ENCODE results near the gene ECE2. TPM values are rescaled to one million over a fixed set of nuclear protein-coding genes. Genes with fewer than 3 reads are reported as not detected.

ECE2 gene
- total RNA-seq, 2 experiments from 2014 or later = not detected

DNA sequence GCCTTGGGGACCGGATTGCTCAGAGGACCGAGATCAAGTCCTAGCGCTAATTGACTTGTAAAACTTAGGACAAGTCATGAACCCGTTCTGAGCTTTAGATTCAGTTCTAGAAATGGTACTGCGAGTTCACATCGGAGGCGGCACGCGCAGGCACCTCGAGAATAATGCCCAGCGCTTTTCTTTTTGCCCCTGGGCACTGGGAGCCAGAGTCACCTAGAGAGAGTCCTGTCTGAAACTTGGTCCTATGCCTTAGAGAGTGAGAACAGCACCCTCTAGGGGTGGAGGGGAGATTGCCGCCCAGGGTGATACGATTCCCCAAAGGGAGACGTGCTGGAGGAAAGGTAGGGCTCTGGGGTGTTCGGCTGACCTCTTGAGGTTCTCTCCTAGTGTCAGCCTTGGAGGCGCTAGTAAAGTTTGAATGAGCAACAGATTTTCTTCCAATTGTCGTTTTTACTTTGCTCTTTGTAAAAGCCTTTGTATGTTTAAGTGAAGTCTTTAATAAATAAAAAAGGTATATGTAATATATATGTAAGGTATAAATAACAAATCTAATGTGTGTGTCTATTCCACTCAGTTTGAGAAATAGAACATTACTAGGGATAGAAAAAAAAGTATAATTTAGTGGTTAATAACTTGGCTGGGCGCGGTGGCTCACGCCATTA is 25.5 kb upstream of the ECE2 start:
- POLR2A ChIA-PET = interaction anchor here (0.8 kb wide), 1 partner anchor 66 kb away, joined by 3 read pairs; no protein-coding TSS in a partner anchor

DNA sequence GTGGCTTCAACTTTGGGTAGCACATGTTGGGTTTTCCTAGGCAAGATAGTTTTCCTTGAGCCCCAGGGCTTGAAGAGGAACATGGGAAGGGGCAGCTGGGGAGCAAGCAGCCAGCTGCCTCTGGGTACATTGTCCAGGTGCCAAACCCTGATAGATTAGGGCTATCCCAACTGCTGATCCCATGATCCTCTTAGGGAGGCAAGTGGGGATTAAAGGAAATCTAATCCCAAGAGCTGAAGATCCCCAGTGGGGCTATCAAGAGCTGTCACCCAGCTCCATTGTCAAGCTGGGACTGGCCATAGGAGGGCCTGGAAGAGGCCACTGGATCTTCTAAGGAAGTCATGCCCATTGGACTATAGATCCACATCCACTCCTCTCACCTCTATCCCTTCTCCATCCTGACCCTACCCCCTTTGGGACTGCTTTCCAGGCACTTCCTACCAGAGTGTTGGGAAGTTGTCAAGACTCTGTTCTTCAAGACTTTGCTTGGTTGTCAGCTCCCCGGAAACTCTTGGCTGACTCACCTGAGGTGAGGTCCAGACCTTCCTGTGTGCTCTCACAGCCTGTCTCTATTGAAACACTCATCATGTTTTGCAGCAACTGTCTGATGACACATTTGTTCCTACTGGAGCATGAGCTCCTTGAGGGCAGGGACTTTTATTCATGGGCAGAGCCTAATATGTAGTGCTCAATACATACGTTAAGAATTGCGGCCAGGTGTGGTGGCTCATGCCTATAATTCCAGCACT is 20.4 kb upstream of the ECE2 start:
- no peak overlapping the region for H3K4me3 ChIP-seq (ENCODE audit: low read depth, low read length, poor library complexity, severe bottlenecking)
- no peak for TF ChIP-seq EZH2phosphoT487 (IDR thresholded peaks at IDR 0.05; ENCODE audit: borderline replicate concordance, low read depth, low read length)
- TF ChIP-seq, protein P1, sequence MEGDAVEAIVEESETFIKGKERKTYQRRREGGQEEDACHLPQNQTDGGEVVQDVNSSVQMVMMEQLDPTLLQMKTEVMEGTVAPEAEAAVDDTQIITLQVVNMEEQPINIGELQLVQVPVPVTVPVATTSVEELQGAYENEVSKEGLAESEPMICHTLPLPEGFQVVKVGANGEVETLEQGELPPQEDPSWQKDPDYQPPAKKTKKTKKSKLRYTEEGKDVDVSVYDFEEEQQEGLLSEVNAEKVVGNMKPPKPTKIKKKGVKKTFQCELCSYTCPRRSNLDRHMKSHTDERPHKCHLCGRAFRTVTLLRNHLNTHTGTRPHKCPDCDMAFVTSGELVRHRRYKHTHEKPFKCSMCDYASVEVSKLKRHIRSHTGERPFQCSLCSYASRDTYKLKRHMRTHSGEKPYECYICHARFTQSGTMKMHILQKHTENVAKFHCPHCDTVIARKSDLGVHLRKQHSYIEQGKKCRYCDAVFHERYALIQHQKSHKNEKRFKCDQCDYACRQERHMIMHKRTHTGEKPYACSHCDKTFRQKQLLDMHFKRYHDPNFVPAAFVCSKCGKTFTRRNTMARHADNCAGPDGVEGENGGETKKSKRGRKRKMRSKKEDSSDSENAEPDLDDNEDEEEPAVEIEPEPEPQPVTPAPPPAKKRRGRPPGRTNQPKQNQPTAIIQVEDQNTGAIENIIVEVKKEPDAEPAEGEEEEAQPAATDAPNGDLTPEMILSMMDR (conservative IDR thresholded peaks at IDR 0.05; ENCODE audit: low read length) = no peak
- no peak for DNase-seq (ENCODE audit: low spot score)
- H2AFZ ChIP-seq (ENCODE audit: low read length) = no peak overlapping the region
- CTCF ChIA-PET (ENCODE audit: unreplicated experiment) = no interaction called here
- H3K9me3 ChIP-seq (ENCODE audit: low read length) = no peaks in the 10 kb centered on the region
- H3K79me2 ChIP-seq (ENCODE audit: insufficient read depth, low read depth, low read length) = no peaks in the 10 kb centered on the region; the same call in 1 of the 2 replicates
- no TSS peak for BruUV-seq (replicated peaks)
- no peak overlapping the region for H3K4me2 ChIP-seq (ENCODE audit: low read length)
- intact Hi-C loops (cut with micrococcal nuclease; ENCODE audit: unreplicated experiment) = no loop called here
- H4K20me1 ChIP-seq (ENCODE audit: insufficient read depth, low read length) = no peaks in the 10 kb centered on the region
- no peaks in the 10 kb centered on the region for H3K36me3 ChIP-seq (ENCODE audit: insufficient read depth, low read length)
- peaks cover 3% of the 10 kb centered on the region for H3K4me1 ChIP-seq (ENCODE audit: insufficient read depth, low read length, poor library complexity, severe bottlenecking)
- POLR2A ChIA-PET = interaction anchor here (0.5 to 1.1 kb wide), 5 partner anchors 23 to 539 kb away, joined by 3 to 5 read pairs (median 3); no protein-coding TSS in a partner anchor
- H3K9me2 ChIP-seq (ENCODE audit: insufficient read depth, low read length) = no peaks in the 10 kb centered on the region
- H3K27ac ChIP-seq (ENCODE audit: low read depth, low read length, poor library complexity, severe bottlenecking) = no peak overlapping the region

More for the DNA sequence above, 25.5 kb upstream of the ECE2 start:
- Histone ChIP-seq H3K4me2 (ENCODE audit: low read length) (peak overlapping the region; percentile 82), H3K79me2 (ENCODE audit: insufficient read depth, low read depth, low read length) (peaks cover 13% of the 10 kb centered on the region), H2AFZ (ENCODE audit: low read length) (peak overlapping the region; percentile 98), H4K20me1 (ENCODE audit: insufficient read depth, low read length) (peaks cover 4% of the 10 kb centered on the region; the same call in 1 of the 2 replicates), H3K9me2 (ENCODE audit: insufficient read depth, low read length) (no peaks in the 10 kb centered on the region), H3K9me3 (ENCODE audit: low read length) (no peaks in the 10 kb centered on the region), H3K27ac (ENCODE audit: low read depth, low read length, poor library complexity, severe bottlenecking) (peak overlapping the region; percentile 83), H3K4me1 (ENCODE audit: insufficient read depth, low read length, poor library complexity, severe bottlenecking) (peaks cover 8% of the 10 kb centered on the region), H3K36me3 (ENCODE audit: insufficient read depth, low read length) (peaks cover 4% of the 10 kb centered on the region; the same call in 1 of the 2 replicates), H3K4me3 (ENCODE audit: low read depth, low read length, poor library complexity, severe bottlenecking) (peak overlapping the region; percentile 81)
- BruUV-seq (replicated peaks) = no TSS peak
- CTCF ChIA-PET (ENCODE audit: unreplicated experiment) = interaction anchor here (0.8 to 1.4 kb wide), 2 partner anchors 90 to 354 kb away, joined by 3 read pairs; no protein-coding TSS in a partner anchor
- TF ChIP-seq, protein P1 (conservative IDR thresholded peaks at IDR 0.05; ENCODE audit: low read length) = peak; percentile 96
- TF ChIP-seq EZH2phosphoT487 (IDR thresholded peaks at IDR 0.05; ENCODE audit: borderline replicate concordance, low read depth, low read length) = no peak
- DNase-seq (ENCODE audit: low spot score) = peak; percentile 94
- intact Hi-C loops (cut with micrococcal nuclease; ENCODE audit: unreplicated experiment) = loop anchor here (1.0 to 5.0 kb wide), 3 partner anchors 37 to 355 kb away; no protein-coding TSS in a partner anchor

All from OCI-LY7 (cell line).